ENCODE results near the gene ENAH.

Gene ENAH

DNA sequence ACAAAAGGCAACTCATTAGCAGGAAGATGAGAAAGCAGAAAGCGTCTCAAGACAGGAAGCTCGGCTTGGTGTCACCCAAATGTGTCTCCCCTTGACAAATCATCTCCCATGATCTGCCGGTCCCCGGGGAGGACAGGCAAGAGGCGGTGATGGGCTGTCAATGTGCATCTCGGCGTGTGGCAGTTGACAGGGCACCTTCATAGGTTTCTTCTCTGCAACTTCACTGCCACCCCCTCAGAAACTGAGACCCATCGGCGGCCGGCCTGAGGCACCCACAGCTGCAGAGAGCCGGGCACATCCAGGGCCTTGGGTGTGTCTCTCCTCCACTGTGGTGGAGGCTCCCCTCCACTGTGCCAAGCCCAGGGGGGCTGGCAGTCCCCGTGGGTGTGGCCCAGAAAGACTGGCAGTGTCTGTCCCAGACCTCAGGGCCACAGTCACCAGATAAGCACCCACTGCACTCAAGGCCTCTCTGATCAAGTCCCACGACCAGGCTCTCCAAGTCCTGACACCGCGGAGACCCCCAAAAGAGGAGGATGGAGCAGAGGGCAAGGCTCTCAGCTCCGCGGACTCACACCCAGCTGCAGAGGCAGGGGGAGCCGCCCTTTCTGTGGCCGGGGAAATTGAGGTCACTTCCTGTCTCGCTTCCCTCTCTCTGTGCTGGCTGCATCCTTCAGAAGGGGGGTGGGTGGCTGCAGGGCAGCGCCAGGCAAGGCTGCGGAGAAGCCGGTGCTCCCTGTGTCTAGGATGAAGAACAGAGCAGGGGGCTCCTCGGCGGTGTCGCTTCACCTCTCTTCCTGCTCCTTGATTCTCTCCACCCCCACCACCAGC, 185.5 kb downstream of the ENAH start:
- TF ChIP-seq, protein P1, sequence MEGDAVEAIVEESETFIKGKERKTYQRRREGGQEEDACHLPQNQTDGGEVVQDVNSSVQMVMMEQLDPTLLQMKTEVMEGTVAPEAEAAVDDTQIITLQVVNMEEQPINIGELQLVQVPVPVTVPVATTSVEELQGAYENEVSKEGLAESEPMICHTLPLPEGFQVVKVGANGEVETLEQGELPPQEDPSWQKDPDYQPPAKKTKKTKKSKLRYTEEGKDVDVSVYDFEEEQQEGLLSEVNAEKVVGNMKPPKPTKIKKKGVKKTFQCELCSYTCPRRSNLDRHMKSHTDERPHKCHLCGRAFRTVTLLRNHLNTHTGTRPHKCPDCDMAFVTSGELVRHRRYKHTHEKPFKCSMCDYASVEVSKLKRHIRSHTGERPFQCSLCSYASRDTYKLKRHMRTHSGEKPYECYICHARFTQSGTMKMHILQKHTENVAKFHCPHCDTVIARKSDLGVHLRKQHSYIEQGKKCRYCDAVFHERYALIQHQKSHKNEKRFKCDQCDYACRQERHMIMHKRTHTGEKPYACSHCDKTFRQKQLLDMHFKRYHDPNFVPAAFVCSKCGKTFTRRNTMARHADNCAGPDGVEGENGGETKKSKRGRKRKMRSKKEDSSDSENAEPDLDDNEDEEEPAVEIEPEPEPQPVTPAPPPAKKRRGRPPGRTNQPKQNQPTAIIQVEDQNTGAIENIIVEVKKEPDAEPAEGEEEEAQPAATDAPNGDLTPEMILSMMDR (IDR thresholded peaks at IDR 0.05; ENCODE audit: unreplicated experiment in 3 of 3) = no peak
- peak overlapping the region in 2 of 3 experiments; percentile 37 to 44 for H3K27ac Mint-ChIP-seq
- no peak overlapping the region for H3K4me3 Mint-ChIP-seq
- no peaks in the 10 kb centered on the region for H3K9me3 Mint-ChIP-seq
- no peaks in the 10 kb centered on the region for H3K36me3 Mint-ChIP-seq (ENCODE audit: low read depth)
- peaks cover 13% of the 10 kb centered on the region for H3K27me3 Mint-ChIP-seq (ENCODE audit: low read depth)
- peaks cover 47% of the 10 kb centered on the region for H3K4me1 Mint-ChIP-seq

DNA sequence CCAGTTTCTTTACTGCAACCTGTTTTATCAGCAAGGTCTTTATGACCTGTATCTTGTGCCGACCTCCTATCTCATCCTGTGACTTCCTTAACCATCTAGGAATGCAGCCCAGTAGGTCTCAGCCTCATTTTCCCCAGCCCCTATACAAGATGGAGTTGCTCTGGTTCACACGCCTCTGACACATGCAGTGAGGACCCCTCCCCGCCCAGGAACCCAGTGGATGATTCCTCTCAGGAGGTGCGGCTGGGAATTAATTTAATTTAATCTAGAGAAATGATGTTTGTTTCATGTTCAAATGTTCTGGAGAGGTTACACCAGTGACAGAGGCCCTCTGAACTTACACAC, 186.1 kb downstream of the ENAH start:
- Mint-ChIP-seq H3K4me3 (no peak overlapping the region), H3K9me3 (no peaks in the 10 kb centered on the region), H3K27ac (peak overlapping the region in 2 of 3 experiments; percentile 3 to 8), H3K27me3 (ENCODE audit: low read depth) (peaks cover 13% of the 10 kb centered on the region), H3K36me3 (ENCODE audit: low read depth) (no peaks in the 10 kb centered on the region), H3K4me1 (peaks cover 52% of the 10 kb centered on the region)
- TF ChIP-seq, protein P1 (IDR thresholded peaks at IDR 0.05; ENCODE audit: unreplicated experiment in 3 of 3) = no peak

DNA sequence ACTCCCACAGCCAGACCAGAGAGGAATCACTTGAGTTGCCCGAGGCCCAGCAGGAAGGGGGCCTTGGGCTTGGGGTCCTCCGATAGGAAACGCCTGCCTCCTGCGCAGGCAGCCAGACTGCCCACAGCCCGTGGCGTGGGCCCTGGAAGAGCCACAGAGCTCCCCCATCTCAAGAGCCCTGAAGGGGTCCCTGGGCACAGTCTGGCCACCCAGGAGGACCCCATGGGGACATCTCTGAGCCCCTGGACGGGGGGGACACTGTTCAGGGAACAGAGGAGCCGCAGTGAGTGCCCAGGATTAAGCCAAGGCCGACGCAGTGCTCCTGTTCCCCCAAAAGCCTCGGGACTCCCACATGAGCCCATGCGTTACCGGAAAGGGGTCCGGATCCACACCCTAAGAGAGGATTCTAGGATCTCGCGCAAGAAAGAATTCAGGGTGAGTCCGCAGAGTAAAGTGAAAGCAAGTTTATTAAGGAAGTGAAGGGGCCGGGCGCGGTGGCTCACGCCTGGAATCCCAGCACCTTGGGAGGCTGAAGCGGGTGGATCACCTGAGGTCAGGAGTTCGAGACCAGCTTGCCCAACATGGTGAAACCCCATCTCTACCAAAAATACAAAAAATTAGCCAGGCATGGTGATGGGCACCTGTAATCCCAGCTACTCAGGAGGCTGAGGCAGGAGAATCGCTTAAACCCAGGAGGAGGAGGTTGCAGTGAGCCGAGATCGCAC, 187.0 kb downstream of the ENAH start:
- H3K27me3 Mint-ChIP-seq (ENCODE audit: low read depth) = peaks cover 11% of the 10 kb centered on the region
- H3K4me3 Mint-ChIP-seq = no peak overlapping the region
- no peaks in the 10 kb centered on the region for H3K36me3 Mint-ChIP-seq (ENCODE audit: low read depth)
- no peaks in the 10 kb centered on the region for H3K9me3 Mint-ChIP-seq
- no peak overlapping the region for H3K27ac Mint-ChIP-seq
- TF ChIP-seq, protein P1 (IDR thresholded peaks at IDR 0.05; ENCODE audit: unreplicated experiment in 3 of 3) = no peak
- H3K4me1 Mint-ChIP-seq = peaks cover 57% of the 10 kb centered on the region

DNA sequence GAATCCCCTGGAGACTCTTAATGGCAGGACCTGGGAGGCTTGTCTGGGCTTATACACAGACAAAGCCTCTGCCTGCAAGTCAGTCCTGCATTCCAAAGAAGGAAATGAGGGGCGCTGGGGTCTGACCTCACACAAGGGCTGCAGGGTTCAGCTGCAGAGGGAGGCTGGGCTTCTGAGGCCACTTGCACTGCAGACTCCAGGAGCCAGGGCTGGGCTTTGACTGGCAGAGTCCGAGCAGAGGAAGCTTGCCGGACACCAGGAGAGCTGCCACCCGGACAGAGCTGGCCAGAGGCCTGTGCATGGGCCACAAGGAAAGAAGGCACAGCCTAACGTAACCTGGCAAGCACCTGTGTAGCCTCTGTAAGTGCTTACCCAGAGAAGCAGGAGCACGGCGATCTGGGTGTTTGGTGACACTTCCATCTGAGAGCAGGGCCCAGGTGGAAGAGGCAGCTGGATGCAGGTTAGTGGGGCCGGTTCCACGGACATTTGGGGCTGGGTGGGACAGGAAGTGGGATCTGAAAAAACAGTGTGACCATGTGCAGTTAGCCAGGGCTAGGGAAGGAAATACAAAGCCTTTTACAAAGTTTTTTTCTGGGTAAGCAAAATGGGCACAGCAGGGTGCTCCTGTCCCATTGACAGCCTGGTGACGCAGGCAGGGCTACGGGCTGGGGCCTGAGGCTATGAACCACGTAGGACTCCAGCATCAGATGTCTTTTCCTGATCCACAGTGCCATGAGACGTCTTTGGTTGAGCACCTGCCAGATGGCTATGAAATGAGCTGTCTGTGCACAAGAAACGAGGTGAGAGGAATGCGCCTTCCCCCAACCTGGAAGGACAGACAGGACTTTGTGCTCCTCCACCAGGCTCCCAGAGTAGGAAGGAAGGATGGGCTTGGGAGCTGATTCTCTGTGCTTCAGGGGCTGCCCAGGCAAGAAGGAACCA, 187.8 kb downstream of the ENAH start:
- Mint-ChIP-seq H3K27me3 (ENCODE audit: low read depth) (peaks cover 10% of the 10 kb centered on the region), H3K4me1 (peaks cover 58% of the 10 kb centered on the region), H3K4me3 (peak overlapping the region in 1 of 3 experiments; percentile 14), H3K27ac (peak overlapping the region; percentile 42 to 63 (median 60)), H3K9me3 (no peaks in the 10 kb centered on the region), H3K36me3 (ENCODE audit: low read depth) (no peaks in the 10 kb centered on the region)
- TF ChIP-seq, protein P1 (IDR thresholded peaks at IDR 0.05; ENCODE audit: unreplicated experiment in 3 of 3) = no peak

DNA sequence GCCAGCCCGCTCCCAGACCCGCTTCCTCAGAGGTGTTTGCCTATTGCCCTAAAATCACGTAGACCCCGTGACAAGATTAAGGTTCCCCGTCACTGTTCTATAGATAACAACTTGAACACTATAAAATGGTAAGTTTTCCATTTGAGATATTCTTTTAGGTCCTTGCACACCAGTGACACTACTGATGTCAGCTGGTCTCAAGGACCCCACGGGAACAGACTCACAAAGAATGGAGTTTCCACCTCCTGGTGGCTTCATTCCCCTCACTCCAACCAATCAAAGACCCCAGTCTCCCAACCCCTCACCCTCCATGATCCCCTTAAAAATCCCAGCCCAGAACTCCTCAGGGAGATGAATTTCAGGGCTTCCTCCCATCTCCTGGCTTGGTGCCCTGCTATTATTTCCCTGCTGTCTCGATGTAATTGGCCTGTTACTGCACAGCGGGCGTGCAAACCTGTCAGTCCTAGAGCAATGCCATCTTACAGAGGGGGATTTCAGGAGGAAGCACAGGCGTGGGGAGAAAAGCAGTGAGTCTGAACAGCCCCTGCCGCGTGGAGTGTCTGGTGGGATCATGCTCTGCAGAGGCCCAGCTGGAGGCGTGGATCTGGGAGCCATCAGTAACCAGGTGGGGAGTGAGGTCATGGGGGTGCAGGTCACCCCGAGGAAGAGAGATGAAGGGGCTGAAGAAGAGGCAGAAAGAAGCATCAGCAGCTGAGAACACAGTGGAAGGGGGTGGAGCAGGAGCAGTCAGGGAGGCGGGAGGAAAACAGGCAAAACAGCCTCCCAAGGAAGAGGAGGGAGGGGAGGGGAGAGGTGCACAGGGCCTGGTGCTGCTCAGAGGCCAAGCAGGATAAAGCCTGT, 190.0 kb downstream of the ENAH start:
- no peaks in the 10 kb centered on the region for H3K36me3 Mint-ChIP-seq (ENCODE audit: low read depth)
- no peak overlapping the region for H3K4me3 Mint-ChIP-seq
- H3K27ac Mint-ChIP-seq = peak overlapping the region; percentile 32 to 86 (median 63)
- H3K9me3 Mint-ChIP-seq = no peaks in the 10 kb centered on the region
- H3K4me1 Mint-ChIP-seq = peaks cover 66% of the 10 kb centered on the region
- H3K27me3 Mint-ChIP-seq (ENCODE audit: low read depth) = peaks cover 10% of the 10 kb centered on the region
- TF ChIP-seq, protein P1 (IDR thresholded peaks at IDR 0.05; ENCODE audit: unreplicated experiment in 3 of 3) = no peak
